ENCODE measurements around the gene PRR33.

Gene PRR33

GRCh38 chr11:1916986-1917522 is 25.4 kb upstream of the PRR33 start:
- no peak for TF ChIP-seq CTCF (IDR thresholded peaks at IDR 0.05)

- TF ChIP-seq CTCF (IDR thresholded peaks at IDR 0.05) = no peak
Measured at GRCh38 chr11:1916132-1916985, 24.7 kb upstream of the PRR33 start.

- TF ChIP-seq CTCF (IDR thresholded peaks at IDR 0.05) = no peak
Measured at GRCh38 chr11:1915795-1916131, 24.1 kb upstream of the PRR33 start.

GRCh38 chr11:1913271-1914060 is 21.8 kb upstream of the PRR33 start:
- TF ChIP-seq CTCF (IDR thresholded peaks at IDR 0.05) = no peak

GRCh38 chr11:1912289-1912878 is 20.7 kb upstream of the PRR33 start:
- no peak for TF ChIP-seq CTCF (IDR thresholded peaks at IDR 0.05)

GRCh38 chr11:1909524-1909923 is 17.8 kb upstream of the PRR33 start:
- TF ChIP-seq CTCF (IDR thresholded peaks at IDR 0.05) = no peak

GRCh38 chr11:1908618-1909017 is 16.9 kb upstream of the PRR33 start:
- no peak for TF ChIP-seq CTCF (IDR thresholded peaks at IDR 0.05)

All from LNCAP (cell line).